HAP-1 (cell line): ENCODE data around the gene WDR12.
A peak's percentile ranks its signal among the peaks of the same experiment; 100 is the strongest.
"Not testable (repeated sequence)": the region's sequence is repeated elsewhere in the genome, so short reads cannot be mapped to it uniquely, and the experiment has no call there.

ENCODE experiments used
- DNase-seq, 2 experiments: peaks; one replicate each; pipeline ENCODE4 v3.0.0-alpha.2; 2016 to 2020; ENCODE audit warnings: low spot score in 2 of 2
- H3K27me3 ChIP-seq: fragments of 250-450 bp; sonication (Bioruptor Pico); 2 replicates; pipeline ENCODE4 v1.5.1; 2020; ENCODE audit warnings: low read depth, mild to moderate bottlenecking, moderate library complexity
- H3K36me3 ChIP-seq: fragments of 250-450 bp; sonication (Bioruptor Pico); replicated peaks from 2 replicates; pipeline ENCODE4 v1.5.1; 2020; ENCODE audit warnings: mild to moderate bottlenecking
- H3K4me1 ChIP-seq: fragments of 250-450 bp; sonication (Bioruptor Pico); 2 replicates; pipeline ENCODE4 v1.5.1; 2020; ENCODE audit warnings: mild to moderate bottlenecking
- H3K4me3 ChIP-seq: fragments of 250-450 bp; sonication (Bioruptor Pico); 2 replicates; pipeline ENCODE4 v1.5.1; 2020; ENCODE audit warnings: mild to moderate bottlenecking, moderate library complexity
- H3K9me3 ChIP-seq: fragments of 250-450 bp; sonication (Bioruptor Pico); 2 replicates; pipeline ENCODE4 v1.5.1; 2020; ENCODE audit warnings: mild to moderate bottlenecking, moderate library complexity
- in situ Hi-C: fragments of 300-500 bp; cut with MboI; formaldehyde crosslinking; loops from 3 replicates; pipeline ENCODE4 v1.14.3; 2020; ENCODE audit warnings: low sequenced_read_pairs, inconsistent platforms, mixed read lengths

WDR12 gene

DNA sequence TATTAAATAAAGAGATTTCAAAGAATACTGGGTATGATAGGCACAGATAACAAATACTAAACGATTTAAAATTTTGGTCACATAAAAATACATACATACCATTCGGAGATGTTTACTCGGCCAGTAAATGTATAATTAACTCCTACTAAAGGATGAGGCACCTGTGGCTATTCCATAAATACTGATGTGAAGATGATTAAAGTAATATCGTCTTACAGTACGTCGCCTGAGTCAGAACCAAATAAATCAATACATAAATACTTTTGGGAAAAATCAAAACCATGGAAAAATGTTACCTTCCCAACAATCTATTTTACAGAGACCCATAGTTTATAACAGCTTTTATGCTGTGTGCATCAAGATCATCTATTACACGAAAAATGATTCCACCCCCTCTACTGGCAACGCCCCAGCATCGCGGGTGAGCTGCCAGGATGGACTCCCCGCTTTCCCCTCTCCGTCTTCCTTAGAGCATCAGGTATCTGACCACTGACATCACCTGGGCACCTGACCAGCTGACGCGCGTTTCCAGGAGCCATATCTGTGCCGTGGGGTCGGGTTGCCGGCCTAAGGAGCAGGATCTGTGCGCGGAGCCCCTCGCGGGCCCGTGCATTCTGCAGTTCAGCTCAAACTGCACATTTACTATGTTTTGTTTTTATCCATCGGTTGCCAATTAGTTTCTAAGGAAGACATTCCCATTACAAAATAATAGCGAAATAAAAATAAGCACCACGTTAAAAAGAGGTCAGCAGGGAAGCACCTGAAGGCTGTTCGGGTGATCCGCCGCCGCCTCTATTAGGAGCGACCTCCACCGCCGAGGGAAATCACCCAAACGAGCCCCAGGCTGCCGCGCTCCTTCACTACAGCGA lies 40.8 kb downstream of the WDR12 start:
- Histone ChIP-seq H3K27me3 (no peaks in the 10 kb centered on the region), H3K4me3 (peak overlapping the region; percentile 59), H3K9me3 (no peaks in the 10 kb centered on the region), H3K4me1 (peaks cover 14% of the 10 kb centered on the region), H3K36me3 (no peaks in the 10 kb centered on the region)
- in situ Hi-C loops, result no loop called here
- peak; percentile 69 to 79 for DNase-seq

DNA sequence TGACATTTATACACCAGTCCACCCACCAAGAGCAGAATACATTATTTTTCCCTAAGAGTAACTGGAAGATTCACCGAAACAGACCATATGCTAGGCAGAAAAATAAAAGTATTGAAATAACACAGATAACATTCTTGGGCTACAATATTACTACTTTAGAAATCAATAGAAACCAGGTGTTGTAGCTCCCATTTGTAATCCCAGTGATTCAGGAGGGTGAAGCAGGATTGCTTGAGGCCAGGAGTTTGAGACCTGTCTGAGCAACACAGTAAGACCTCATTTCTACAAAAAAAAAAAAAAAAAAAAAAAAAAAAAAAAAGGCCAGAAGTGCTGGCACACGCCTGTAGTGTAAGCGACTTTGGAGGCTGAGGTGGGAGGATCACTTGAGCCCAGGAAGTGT lies 49.5 kb downstream of the WDR12 start:
- no peak overlapping the region for H3K4me3 ChIP-seq
- in situ Hi-C loops, result no loop called here
- DNase-seq, result no peak

DNA sequence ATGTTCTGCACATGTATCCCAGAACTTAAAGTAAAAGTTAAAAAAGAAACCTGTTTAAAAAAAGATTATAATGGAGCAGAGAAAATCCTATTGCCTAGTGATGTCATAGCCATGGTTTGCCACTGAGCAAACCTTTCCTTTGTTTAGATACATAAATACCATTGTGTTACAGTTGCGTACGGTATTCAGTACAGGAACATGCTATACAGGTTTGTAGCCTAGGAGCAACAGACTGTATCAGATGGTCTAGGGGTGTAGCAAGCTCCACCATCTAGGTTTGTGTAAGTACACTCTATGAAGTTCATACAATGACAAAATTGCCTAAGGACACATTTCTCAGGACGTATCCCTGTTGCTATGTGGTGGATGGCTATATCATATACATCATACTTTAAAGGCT lies 52.9 kb downstream of the WDR12 start:
- DNase-seq, result no peak
- Histone ChIP-seq H3K9me3 (no peaks in the 10 kb centered on the region; the same call in 1 of the 2 replicates), H3K36me3 (no peaks in the 10 kb centered on the region), H3K4me3 (no peak overlapping the region), H3K4me1 (no peaks in the 10 kb centered on the region), H3K27me3 (no peaks in the 10 kb centered on the region)
- in situ Hi-C loops, result no loop called here

More for the DNA sequence above, 49.5 kb downstream of the WDR12 start:
- Histone ChIP-seq H3K36me3 (no peaks in the 10 kb centered on the region), H3K27me3 (no peaks in the 10 kb centered on the region), H3K9me3 (no peaks in the 10 kb centered on the region; the same call in 1 of the 2 replicates), H3K4me1 (no peaks in the 10 kb centered on the region)

DNA sequence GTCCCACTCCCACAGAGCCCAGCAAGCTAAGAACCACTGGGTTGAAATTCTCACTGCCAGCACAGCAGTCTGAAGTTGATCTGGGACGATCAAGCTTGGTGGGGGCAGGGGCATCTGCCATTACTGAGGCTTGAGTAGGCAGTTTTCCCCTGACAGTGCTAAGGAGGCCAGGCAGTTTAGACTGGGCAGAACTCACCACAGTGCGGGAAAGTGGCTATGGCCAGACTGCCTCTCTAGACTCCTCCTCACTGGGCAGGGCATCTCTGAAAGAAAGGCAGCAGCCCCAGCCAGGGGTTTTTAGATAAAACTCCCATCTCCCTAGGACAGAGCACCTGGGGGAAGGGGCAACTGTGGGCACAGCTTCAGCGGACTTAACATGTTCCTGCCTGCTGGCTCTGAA lies 62.1 kb downstream of the WDR12 start:
- H3K9me3 ChIP-seq, DNase-seq, H3K4me3 ChIP-seq, H3K4me1 ChIP-seq, in situ Hi-C loops, H3K27me3 ChIP-seq, H3K36me3 ChIP-seq: not testable (repeated sequence)

DNA sequence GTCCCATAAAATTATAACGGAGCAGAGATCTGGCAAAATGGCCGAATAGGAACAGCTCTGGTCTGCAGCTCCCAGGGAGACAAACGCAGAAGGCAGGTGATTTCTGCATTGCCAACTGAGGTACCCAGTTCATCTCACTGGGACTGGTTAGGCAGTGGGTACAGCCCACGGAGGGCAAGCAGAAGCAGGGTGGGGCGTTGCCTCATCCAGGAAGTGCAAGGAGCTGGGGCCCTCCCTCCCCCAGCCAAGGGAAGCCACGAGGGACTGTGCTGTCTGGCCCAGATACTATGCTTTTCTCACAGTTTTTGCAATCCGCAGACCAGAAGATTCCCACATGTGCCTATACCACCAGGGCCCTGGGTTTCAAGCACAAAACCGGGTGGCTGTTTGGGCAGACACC lies 62.7 kb downstream of the WDR12 start:
- no peak for DNase-seq
- Histone ChIP-seq H3K36me3 (no peaks in the 10 kb centered on the region), H3K4me3 (no peak overlapping the region), H3K27me3 (no peaks in the 10 kb centered on the region), H3K9me3 (no peaks in the 10 kb centered on the region), H3K4me1 (no peaks in the 10 kb centered on the region)
- in situ Hi-C loops, result no loop called here

DNA sequence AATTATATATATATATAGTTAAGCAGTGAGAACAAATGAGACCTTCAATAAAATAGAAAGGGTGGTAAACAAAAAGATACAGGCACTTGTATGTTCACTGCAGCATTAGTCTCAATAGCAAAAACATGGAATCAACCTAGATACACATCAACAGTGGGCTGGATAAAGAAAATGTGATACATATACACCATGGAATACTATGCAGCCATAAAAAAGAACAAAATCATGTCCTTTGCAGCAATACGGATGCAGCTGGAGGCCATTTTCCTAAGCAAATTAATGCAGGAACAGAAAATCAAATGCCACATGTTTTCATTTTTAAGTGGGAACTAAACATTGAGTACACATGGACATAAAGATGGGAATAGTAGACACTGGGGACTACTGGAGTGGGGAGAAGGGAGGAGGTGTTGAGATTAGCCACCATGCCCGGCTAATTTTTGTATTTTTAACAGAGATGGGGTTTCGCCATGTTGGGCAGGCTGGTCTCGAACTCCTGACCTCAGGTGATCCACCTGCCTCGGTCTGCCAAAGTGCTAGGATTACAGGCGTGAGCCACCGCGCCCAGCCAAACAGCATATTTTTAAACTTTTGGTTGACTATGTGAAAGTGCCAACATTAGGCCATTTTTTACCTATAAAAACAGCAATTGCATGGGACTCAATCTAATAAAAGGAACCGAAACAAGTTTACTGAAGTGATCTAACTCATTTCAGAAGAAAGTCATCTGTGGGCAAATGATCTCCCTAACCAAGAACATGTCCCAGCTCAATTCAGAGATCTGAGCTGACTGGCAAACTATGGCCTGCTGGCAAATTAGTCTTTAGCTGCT lies 63.6 kb downstream of the WDR12 start:
- no peaks in the 10 kb centered on the region for H3K9me3 ChIP-seq
- no peaks in the 10 kb centered on the region for H3K36me3 ChIP-seq
- H3K27me3 ChIP-seq, result no peaks in the 10 kb centered on the region
- in situ Hi-C loops, result no loop called here
- no peak for DNase-seq
- no peaks in the 10 kb centered on the region for H3K4me1 ChIP-seq
- H3K4me3 ChIP-seq, result no peak overlapping the region

DNA sequence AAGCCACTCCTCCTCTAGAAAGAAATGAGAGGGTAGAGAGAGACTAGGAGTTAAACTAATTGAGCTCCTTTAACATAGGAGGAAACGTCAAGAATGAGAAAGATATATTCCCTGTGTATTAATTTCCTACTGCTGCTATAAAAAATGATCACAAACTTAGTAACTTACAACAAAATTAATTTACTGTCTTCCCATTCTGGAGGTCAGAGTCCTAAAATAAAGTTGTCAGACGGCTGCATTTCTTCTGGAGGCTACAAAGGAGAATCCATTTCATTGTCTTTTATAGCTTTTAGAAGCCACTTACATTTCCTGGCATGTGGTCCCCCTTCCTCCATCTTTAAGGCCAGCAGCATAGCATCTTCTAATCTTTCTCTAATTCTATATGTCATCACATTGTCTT lies 66.8 kb downstream of the WDR12 start:
- no peaks in the 10 kb centered on the region for H3K9me3 ChIP-seq
- H3K4me3 ChIP-seq, result no peak overlapping the region
- DNase-seq, result no peak
- H3K36me3 ChIP-seq, result no peaks in the 10 kb centered on the region
- in situ Hi-C loops, result no loop called here
- no peaks in the 10 kb centered on the region for H3K27me3 ChIP-seq
- H3K4me1 ChIP-seq, result no peaks in the 10 kb centered on the region

DNA sequence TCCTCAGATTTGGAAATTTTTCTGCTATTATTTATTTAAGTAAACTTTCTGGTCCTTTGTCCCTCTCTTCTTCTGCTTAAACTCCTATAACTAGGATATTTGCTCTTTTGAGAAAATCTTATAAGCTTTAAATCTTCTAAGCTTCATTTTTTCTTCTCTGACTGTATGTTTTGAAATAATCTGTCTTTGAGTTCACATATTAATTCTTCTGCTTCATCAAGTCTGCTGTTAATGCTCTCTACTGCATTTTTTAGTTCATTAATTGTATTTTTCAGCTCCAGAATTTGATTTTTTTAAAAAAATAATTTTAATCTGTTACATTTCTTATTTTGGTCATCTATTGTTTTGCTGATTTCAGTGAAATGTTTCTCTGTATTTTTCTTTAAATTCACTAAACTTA lies 68.8 kb downstream of the WDR12 start:
- in situ Hi-C loops, result no loop called here
- no peaks in the 10 kb centered on the region for H3K9me3 ChIP-seq

DNA sequence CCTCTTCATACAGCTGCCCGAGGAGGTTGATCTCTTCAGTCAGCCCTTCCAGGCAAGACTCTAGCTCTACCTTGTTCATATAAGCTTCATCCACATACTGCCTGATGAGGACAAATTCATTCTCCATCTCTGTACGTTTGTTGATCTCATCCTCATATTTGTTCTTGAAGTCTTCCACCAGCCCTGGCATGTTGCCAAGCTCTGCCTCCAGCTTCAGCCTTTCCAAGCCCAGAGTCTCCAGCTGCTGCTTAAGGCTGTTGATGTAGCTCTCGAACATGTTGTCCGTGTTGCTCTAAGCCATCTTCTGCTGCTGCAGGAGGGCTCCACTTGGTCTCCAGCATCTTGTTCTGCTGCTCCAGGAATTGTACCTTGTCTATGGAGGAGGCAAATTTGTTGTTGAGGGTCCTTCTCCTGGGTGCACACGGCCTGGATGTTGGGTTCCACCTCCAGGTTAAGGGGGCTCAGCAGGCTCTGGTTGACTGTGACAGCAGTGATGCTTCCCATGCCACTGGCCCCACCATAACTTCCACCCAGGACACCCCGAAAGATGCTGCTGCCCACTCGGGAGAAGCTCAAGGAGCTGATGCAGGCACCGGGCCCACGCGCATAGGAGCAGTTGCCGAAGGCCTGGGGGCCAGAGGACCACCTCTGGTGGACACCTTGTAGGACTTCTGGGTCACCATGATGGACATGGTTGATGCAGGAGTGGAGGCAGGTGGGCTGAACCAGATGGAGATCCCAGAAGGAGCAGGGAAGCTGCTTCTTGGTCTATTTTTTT lies 70.2 kb downstream of the WDR12 start:
- Histone ChIP-seq H3K9me3 (no peaks in the 10 kb centered on the region), H3K4me1 (peaks cover 3% of the 10 kb centered on the region), H3K27me3 (no peaks in the 10 kb centered on the region), H3K4me3 (no peak overlapping the region), H3K36me3 (no peaks in the 10 kb centered on the region)
- no peak for DNase-seq
- in situ Hi-C loops, result no loop called here

More for the DNA sequence above, 68.8 kb downstream of the WDR12 start:
- DNase-seq, result no peak
- no peak overlapping the region for H3K4me3 ChIP-seq
- no peaks in the 10 kb centered on the region for H3K36me3 ChIP-seq
- H3K27me3 ChIP-seq, result no peaks in the 10 kb centered on the region
- no peaks in the 10 kb centered on the region for H3K4me1 ChIP-seq

DNA sequence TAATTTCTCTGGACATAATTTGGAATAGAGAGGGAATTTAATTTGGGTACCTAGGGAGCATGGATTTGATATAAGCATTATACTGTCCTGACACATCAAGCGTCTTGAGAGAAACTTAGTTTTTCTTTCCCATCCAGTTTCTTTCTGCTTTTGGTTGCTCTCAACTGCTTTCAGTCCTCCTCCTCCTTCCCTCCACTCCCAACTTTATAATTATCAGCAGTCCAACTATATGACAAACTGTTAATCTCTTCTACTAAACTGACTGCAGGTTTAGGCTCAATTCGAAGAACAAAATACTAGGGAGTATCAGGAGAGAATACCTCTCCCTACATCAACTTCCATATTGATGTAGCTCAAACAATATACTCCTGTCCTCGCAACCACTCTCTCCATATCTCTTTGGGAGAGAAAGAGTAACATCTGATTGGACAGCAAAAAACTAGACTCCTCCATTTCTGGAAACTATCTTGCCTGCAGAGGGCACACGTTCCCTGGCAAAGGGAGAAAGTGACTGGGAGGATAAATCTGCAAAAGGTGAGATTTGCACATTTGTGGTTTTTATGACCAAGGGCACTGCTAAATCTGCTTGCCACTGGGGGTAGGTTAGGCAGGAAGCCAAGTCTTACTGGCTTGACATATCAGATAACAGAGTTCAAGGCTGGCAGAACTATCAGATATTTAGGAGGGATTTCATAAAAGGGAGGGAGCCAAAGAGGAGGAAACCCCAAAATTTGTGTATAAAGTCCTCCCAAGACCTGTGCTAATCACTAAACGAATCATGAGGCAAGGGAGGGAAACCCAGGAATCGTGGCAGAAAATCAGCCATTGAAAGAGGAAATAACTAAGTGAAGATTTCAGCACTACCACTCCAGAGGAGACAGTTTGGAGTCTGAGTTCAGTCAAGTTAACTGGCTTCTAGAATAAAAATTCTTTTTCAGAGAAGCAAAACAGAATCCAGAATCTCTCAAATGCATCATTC lies 79.9 kb downstream of the WDR12 start:
- Histone ChIP-seq H3K36me3 (no peaks in the 10 kb centered on the region), H3K9me3 (no peaks in the 10 kb centered on the region), H3K4me3 (no peak overlapping the region), H3K27me3 (no peaks in the 10 kb centered on the region), H3K4me1 (peaks cover 16% of the 10 kb centered on the region)
- in situ Hi-C loops, result no loop called here
- peak; percentile 77 to 86 for DNase-seq

DNA sequence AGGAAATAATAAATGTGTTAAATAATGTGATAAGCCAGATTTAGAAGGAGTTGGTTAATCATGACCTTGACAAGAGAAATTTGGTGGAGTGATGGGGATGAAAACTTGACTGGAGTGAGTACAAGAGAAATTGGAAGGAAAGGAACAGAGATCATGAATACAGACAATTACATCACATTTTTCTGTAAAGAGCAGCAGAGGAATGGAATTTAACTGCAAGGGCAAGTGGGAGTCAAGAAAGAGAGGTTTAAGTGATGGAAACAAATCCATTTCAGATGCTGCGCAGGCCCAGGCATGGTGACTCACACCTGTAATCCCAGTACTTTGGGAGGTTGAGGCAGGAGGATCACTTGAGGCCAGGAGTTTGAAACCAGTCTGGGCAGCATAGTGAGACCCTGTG lies 86.6 kb downstream of the WDR12 start:
- no peaks in the 10 kb centered on the region for H3K9me3 ChIP-seq
- in situ Hi-C loops, result no loop called here
- no peak for DNase-seq
- no peaks in the 10 kb centered on the region for H3K27me3 ChIP-seq
- no peak overlapping the region for H3K4me3 ChIP-seq
- H3K36me3 ChIP-seq, result no peaks in the 10 kb centered on the region
- no peaks in the 10 kb centered on the region for H3K4me1 ChIP-seq
